Liver (tissue), 9 donors: ENCODE results near the gene CTNNA1. TPM values are rescaled to one million over a fixed set of nuclear protein-coding genes. Genes with fewer than 3 reads are reported as not detected.

Source experiments
- DNase-seq: peaks from one replicate; pipeline ENCODE4 v3.0.0-alpha.2; 2017; ENCODE audit warnings: low spot score
- H3K27ac ChIP-seq, 2 donors: one replicate each; pipeline ENCODE4 v1.7.0; 2013; ENCODE audit warnings: inconsistent platforms in 2 of 2, low read length in 2 of 2, control low read depth in 1 of 2, low read depth in 1 of 2, mild to moderate bottlenecking in 1 of 2
- H3K27me3 ChIP-seq, 4 donors: one replicate each; pipeline versions ENCODE4 v1.6.1 to v1.7.0; 2013; ENCODE audit warnings: low read length in 3 of 4, inconsistent platforms in 1 of 4, mild to moderate bottlenecking in 1 of 4, moderate library complexity in 1 of 4; ENCODE audit not compliant: control insufficient read depth in 4 of 4, insufficient read depth in 4 of 4
- H3K36me3 ChIP-seq, 4 donors: one replicate each; pipeline versions ENCODE4 v1.6.1 to v1.7.0; 2013; ENCODE audit warnings: low read length in 3 of 4, mild to moderate bottlenecking in 3 of 4, low read depth in 1 of 4, moderate library complexity in 1 of 4; ENCODE audit not compliant: control insufficient read depth in 4 of 4, insufficient read depth in 3 of 4
- H3K4me1 ChIP-seq, 4 donors: one replicate each; pipeline versions ENCODE4 v1.6.1 to v1.7.0; 2013; ENCODE audit warnings: low read length in 3 of 4, mild to moderate bottlenecking in 3 of 4, moderate library complexity in 1 of 4; ENCODE audit not compliant: control insufficient read depth in 4 of 4, insufficient read depth in 4 of 4
- H3K4me3 ChIP-seq, 3 donors: one replicate each; pipeline versions ENCODE4 v1.6.1 to v1.7.0; 2013; ENCODE audit warnings: low read length in 3 of 3, control low read depth in 1 of 3, low read depth in 1 of 3, mild to moderate bottlenecking in 1 of 3
- H3K9ac ChIP-seq, 2 donors: one replicate each; pipeline ENCODE4 v1.7.0; 2013; ENCODE audit warnings: low read length in 2 of 2, mild to moderate bottlenecking in 2 of 2, moderate library complexity in 2 of 2, control low read depth in 1 of 2, low read depth in 1 of 2
- H3K9me3 ChIP-seq, 4 donors: one replicate each; pipeline versions ENCODE4 v1.6.1 to v1.7.0; 2013; ENCODE audit warnings: low read length in 3 of 4; ENCODE audit not compliant: control insufficient read depth in 4 of 4
- ATF3 ChIP-seq: IDR thresholded peaks from 2 replicates; pipeline ENCODE4 v1.6.1; 2016; ENCODE audit warnings: antibody characterized with exemption
- EGR1 ChIP-seq, 2 donors: IDR thresholded peaks; 2 replicates each; pipeline ENCODE4 v1.6.1; 2016 to 2018; ENCODE audit warnings: antibody characterized with exemption in 2 of 2, low read depth in 2 of 2
- FOXA1 ChIP-seq: IDR thresholded peaks from 2 replicates; pipeline ENCODE4 v1.6.1; 2016; ENCODE audit warnings: antibody characterized with exemption
- FOXA2 ChIP-seq: IDR thresholded peaks from 2 replicates; pipeline ENCODE4 v1.6.1; 2016; ENCODE audit warnings: antibody characterized with exemption
- GABPA ChIP-seq, 2 donors: IDR thresholded peaks in 1 of 2; conservative IDR thresholded peaks in 1 of 2; 2 replicates each; pipeline ENCODE4 v1.6.1; 2016; ENCODE audit warnings: antibody characterized with exemption in 2 of 2, mild to moderate bottlenecking in 1 of 2, moderate library complexity in 1 of 2
- HNF4A ChIP-seq, 2 donors: conservative IDR thresholded peaks; 2 replicates each; pipeline ENCODE4 v1.6.1; 2016; ENCODE audit warnings: antibody characterized with exemption in 2 of 2, mild to moderate bottlenecking in 2 of 2
- HNF4G ChIP-seq: IDR thresholded peaks from 2 replicates; pipeline ENCODE4 v1.6.1; 2016; ENCODE audit warnings: antibody characterized with exemption
- JUND ChIP-seq, 2 donors: IDR thresholded peaks; 2 replicates each; pipeline ENCODE4 v1.6.1; 2016; ENCODE audit warnings: antibody characterized with exemption in 2 of 2
- MAX ChIP-seq: IDR thresholded peaks from 2 replicates; pipeline ENCODE4 v1.6.1; 2016; ENCODE audit warnings: antibody characterized with exemption
- RAD21 ChIP-seq, 2 donors: IDR thresholded peaks; 2 replicates each; pipeline ENCODE4 v1.6.1; 2016; ENCODE audit warnings: antibody characterized with exemption in 2 of 2, mild to moderate bottlenecking in 2 of 2
- SP1 ChIP-seq: IDR thresholded peaks from 2 replicates; pipeline ENCODE4 v1.6.1; 2018; ENCODE audit warnings: antibody characterized with exemption, mild to moderate bottlenecking
- TAF1 ChIP-seq: conservative IDR thresholded peaks from 2 replicates; pipeline ENCODE4 v1.6.1; 2016; ENCODE audit warnings: antibody characterized with exemption, mild to moderate bottlenecking
- YY1 ChIP-seq: IDR thresholded peaks from 2 replicates; pipeline ENCODE4 v1.6.1; 2016; ENCODE audit warnings: antibody characterized with exemption, mild to moderate bottlenecking
- WGBS: extraction: QIAGEN DNeasy Blood & Tissue Kit; methylation state at CpG from one replicate; pipeline ENCODE4 v1.1.7; 2013; 5-methylcytosine and 5-hydroxymethylcytosine counted together
- polyA plus RNA-seq, 2 donors: library from polyadenylated mRNA; stranded (reverse) in 1 of 2; unstranded in 1 of 2; fragments of 200-250 nt in 1 of 2; fragments of >200 nt in 1 of 2; fragmentation: Nextera tagmentation in 1 of 2; extraction: Ambion mirVana in 1 of 2; gene quantifications; one replicate each; pipeline versions ENCODE4 v1.2.1 to v1.2.3, GENCODE V29; 2013 to 2015
- total RNA-seq, 2 donors: library from RNA; depleted of rRNA; stranded (reverse); fragments of >200 nt; gene quantifications; one replicate each; pipeline ENCODE4 v1.2.3, GENCODE V29; 2014
- TF ChIP-seq, protein P1 (sequence below): fragments of 150-350 bp; IDR thresholded peaks from 2 replicates; pipeline ENCODE4 v1.5.1; 2017; ENCODE audit warnings: improper control_type of control experiment, low read depth, low read length; ENCODE audit not compliant: missing input control
- TF ChIP-seq, protein P2 (sequence below): IDR thresholded peaks from 2 replicates; pipeline ENCODE4 v1.6.1; 2016; ENCODE audit warnings: antibody characterized with exemption
- donor health status: healthy.
- donor health status: healthy.
- donor health status: healthy.
- donor health status: healthy.
- donor health status: healthy.

CTNNA1 gene
- total and polyA plus RNA-seq, 4 donors: 39.9 to 150 (median 103) TPM

DNA sequence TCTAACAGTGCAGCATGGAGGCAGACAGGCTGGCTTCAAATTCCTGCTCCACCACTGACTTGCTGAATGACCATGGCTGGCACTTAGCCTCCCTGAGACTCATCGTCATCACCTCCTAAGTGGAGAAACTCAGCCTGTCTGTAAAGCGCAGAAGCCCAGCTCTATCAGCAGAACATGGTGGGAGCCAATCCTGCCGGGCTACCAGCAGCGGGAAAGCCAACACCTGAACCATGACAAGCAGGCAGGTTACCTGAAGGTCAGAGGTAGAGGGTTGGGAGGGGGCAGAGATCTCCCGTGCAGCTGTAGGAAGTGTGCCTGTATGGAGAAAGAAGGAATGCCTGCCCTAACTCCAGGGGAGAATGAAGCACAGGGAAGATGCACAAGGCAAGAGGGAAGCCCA, 194.6 kb downstream of the CTNNA1 start:
- Histone ChIP-seq H3K27ac (no peak overlapping the region), H3K9ac (no peak overlapping the region), H3K4me1 (peaks cover 0 to under 1% (median 0%) of the 10 kb centered on the region in 4 donors), H3K9me3 (no peaks in the 10 kb centered on the region), H3K27me3 (no peaks in the 10 kb centered on the region), H3K36me3 (peaks cover 0 to 16% (median 6%) of the 10 kb centered on the region in 4 donors), H3K4me3 (no peak overlapping the region)
- TF ChIP-seq, protein P1, sequence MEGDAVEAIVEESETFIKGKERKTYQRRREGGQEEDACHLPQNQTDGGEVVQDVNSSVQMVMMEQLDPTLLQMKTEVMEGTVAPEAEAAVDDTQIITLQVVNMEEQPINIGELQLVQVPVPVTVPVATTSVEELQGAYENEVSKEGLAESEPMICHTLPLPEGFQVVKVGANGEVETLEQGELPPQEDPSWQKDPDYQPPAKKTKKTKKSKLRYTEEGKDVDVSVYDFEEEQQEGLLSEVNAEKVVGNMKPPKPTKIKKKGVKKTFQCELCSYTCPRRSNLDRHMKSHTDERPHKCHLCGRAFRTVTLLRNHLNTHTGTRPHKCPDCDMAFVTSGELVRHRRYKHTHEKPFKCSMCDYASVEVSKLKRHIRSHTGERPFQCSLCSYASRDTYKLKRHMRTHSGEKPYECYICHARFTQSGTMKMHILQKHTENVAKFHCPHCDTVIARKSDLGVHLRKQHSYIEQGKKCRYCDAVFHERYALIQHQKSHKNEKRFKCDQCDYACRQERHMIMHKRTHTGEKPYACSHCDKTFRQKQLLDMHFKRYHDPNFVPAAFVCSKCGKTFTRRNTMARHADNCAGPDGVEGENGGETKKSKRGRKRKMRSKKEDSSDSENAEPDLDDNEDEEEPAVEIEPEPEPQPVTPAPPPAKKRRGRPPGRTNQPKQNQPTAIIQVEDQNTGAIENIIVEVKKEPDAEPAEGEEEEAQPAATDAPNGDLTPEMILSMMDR: no peak
- TF ChIP-seq ATF3: no peak
- no peak for TF ChIP-seq SP1
- TF ChIP-seq, protein P2, sequence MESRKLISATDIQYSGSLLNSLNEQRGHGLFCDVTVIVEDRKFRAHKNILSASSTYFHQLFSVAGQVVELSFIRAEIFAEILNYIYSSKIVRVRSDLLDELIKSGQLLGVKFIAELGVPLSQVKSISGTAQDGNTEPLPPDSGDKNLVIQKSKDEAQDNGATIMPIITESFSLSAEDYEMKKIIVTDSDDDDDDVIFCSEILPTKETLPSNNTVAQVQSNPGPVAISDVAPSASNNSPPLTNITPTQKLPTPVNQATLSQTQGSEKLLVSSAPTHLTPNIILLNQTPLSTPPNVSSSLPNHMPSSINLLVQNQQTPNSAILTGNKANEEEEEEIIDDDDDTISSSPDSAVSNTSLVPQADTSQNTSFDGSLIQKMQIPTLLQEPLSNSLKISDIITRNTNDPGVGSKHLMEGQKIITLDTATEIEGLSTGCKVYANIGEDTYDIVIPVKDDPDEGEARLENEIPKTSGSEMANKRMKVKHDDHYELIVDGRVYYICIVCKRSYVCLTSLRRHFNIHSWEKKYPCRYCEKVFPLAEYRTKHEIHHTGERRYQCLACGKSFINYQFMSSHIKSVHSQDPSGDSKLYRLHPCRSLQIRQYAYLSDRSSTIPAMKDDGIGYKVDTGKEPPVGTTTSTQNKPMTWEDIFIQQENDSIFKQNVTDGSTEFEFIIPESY: no peak
- TF ChIP-seq RAD21 (IDR thresholded peaks at IDR 0.05): no peak
- no peak for TF ChIP-seq HNF4A (conservative IDR thresholded peaks at IDR 0.05)
- TF ChIP-seq TAF1: no peak
- no peak for TF ChIP-seq YY1
- TF ChIP-seq HNF4G: no peak
- no peak for TF ChIP-seq FOXA2
- no peak for TF ChIP-seq EGR1 (IDR thresholded peaks at IDR 0.05; ENCODE audit: low read depth in 2 of 2)
- TF ChIP-seq FOXA1: no peak
- 94% methylated on average over 5 of the region's 5 CpGs for WGBS
- no peak for DNase-seq

DNA sequence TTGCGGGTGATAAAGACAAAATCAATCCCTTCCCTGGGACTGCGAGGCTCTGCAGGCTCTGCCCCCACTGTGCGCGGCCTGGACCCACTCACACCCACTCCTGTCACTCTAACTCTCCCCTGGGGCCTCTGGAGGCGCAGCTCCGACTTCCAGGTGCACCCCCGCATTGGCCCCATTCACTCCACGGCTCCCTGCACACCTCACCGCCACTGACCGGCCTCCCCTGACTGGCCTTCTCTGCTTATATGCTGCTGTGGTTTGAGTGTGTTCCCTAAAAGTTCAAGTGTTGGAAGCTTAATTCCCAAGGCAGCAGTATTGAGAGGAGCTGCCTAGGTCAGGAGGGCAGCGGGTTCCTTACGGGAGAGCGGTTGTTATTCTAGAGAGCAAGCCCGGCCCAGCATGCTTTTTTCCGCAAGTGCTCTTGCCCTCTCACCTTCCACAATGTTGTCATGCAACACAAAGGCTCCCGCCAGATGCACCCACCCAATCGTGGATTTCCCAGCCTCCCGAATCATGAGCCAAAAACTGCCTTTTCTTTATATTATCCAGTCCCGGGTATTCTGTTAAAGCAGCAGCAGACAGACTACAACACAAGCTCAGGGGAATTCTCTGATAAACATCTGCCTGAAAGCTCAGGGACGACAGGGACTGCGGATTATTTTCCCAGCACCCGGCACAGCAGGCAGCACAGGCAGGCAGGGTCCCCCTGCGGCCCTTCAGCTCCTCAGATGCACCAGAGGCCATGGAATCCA, 195.4 kb downstream of the CTNNA1 start:
- WGBS: 94% methylated on average over 23 of the region's 23 CpGs
- DNase-seq: no peak
- H3K9me3 ChIP-seq: no peaks in the 10 kb centered on the region
- H3K4me1 ChIP-seq: peaks cover 0 to 8% (median under 1%) of the 10 kb centered on the region in 4 donors
- no peak overlapping the region for H3K9ac ChIP-seq
- no peak overlapping the region for H3K27ac ChIP-seq
- TF ChIP-seq JUND (IDR thresholded peaks at IDR 0.05) (no peak), ATF3 (no peak), MAX (no peak), YY1 (no peak), RAD21 (IDR thresholded peaks at IDR 0.05) (no peak), GABPA (IDR thresholded peaks at IDR 0.05 in 1 of 2, conservative IDR thresholded peaks at IDR 0.05 in 1 of 2) (no peak)
- TF ChIP-seq, protein P1: no peak
- no peaks in the 10 kb centered on the region for H3K27me3 ChIP-seq
- no peak overlapping the region for H3K4me3 ChIP-seq
- H3K36me3 ChIP-seq: peaks cover 0 to 16% (median 6%) of the 10 kb centered on the region in 4 donors
